HepG2 (cell line): ENCODE measurements around the gene PCGF2. TPM values are rescaled to one million over a fixed set of nuclear protein-coding genes. Genes with fewer than 3 reads are reported as not detected.

Experiments used
- AGO1 ChIP-seq: fragments of 200-400 bp; formaldehyde crosslinking; IDR thresholded peaks from 2 replicates; pipeline ENCODE4 v1.6.1; 2017; ENCODE audit warnings: mild to moderate bottlenecking, low read depth, low read length, moderate library complexity; ENCODE audit not compliant: poor library complexity, severe bottlenecking
- CHD2 ChIP-seq: IDR thresholded peaks from 2 replicates; pipeline ENCODE4 v1.6.1; 2011; ENCODE audit warnings: low read depth, low read length, improper control_type of control experiment
- CREB3 ChIP-seq: sonication (generic); formaldehyde crosslinking; IDR thresholded peaks from 2 replicates; pipeline ENCODE4 v1.5.0; 2020; ENCODE audit warnings: missing genetic modification reagents
- CREM ChIP-seq, 2 experiments: sonication (generic) in 1 of 2; formaldehyde crosslinking in 1 of 2; IDR thresholded peaks; 2 replicates each; pipeline versions ENCODE4 v1.4.0 to v1.6.1; 2016 to 2020; ENCODE audit warnings: antibody characterized with exemption in 1 of 2, mild to moderate bottlenecking in 1 of 2, missing genetic modification reagents in 1 of 2
- DZIP1 ChIP-seq: sonication (generic); formaldehyde crosslinking; IDR thresholded peaks from 2 replicates; pipeline ENCODE4 v1.5.0; 2020; ENCODE audit warnings: mild to moderate bottlenecking, missing genetic modification reagents
- E2F5 ChIP-seq: sonication (generic); formaldehyde crosslinking; conservative IDR thresholded peaks from 2 replicates; pipeline ENCODE4 v1.4.0; 2020; ENCODE audit warnings: missing genetic modification reagents
- NRL ChIP-seq: sonication (generic); formaldehyde crosslinking; IDR thresholded peaks from 2 replicates; pipeline ENCODE4 v1.5.0; 2020; ENCODE audit warnings: missing genetic modification reagents, mild to moderate bottlenecking, moderate library complexity, borderline replicate concordance
- REPIN1 ChIP-seq: sonication (generic); formaldehyde crosslinking; IDR thresholded peaks from 2 replicates; pipeline ENCODE4 v1.8.0; 2022; ENCODE audit warnings: missing genetic modification reagents, low read depth, mild to moderate bottlenecking, borderline replicate concordance
- SAP130 ChIP-seq: IDR thresholded peaks from 2 replicates; pipeline ENCODE4 v1.6.1; 2016; ENCODE audit warnings: low read depth
- SNAI1 ChIP-seq: sonication (generic); formaldehyde crosslinking; IDR thresholded peaks from 2 replicates; pipeline ENCODE4 v1.5.0; 2020; ENCODE audit warnings: mild to moderate bottlenecking, missing genetic modification reagents, borderline replicate concordance
- SOX5 ChIP-seq: IDR thresholded peaks from 2 replicates; pipeline ENCODE4 v1.6.1; 2016; ENCODE audit warnings: borderline replicate concordance
- TBX2 ChIP-seq: sonication (generic); formaldehyde crosslinking; IDR thresholded peaks from 2 replicates; pipeline ENCODE4 v1.5.0; 2020; ENCODE audit warnings: missing genetic modification reagents, mild to moderate bottlenecking, borderline replicate concordance
- TEF ChIP-seq: sonication (generic); formaldehyde crosslinking; IDR thresholded peaks from 2 replicates; pipeline ENCODE4 v1.5.0; 2020; ENCODE audit warnings: missing genetic modification reagents
- THAP9 ChIP-seq: sonication (generic); formaldehyde crosslinking; IDR thresholded peaks from 2 replicates; pipeline ENCODE4; 2020; ENCODE audit warnings: missing genetic modification reagents, mild to moderate bottlenecking, borderline replicate concordance
- ZFP1 ChIP-seq: IDR thresholded peaks from 2 replicates; pipeline ENCODE4 v1.6.1; 2016
- ZNF24 ChIP-seq: fragments of 450-650 bp; IDR thresholded peaks from 2 replicates; pipeline ENCODE4 v1.6.1; 2017; ENCODE audit warnings: antibody characterized with exemption, mild to moderate bottlenecking
- ZNF574 ChIP-seq: sonication (generic); formaldehyde crosslinking; IDR thresholded peaks from 2 replicates; pipeline ENCODE4 v1.4.0; 2020; ENCODE audit warnings: missing genetic modification reagents
- polyA plus RNA-seq, 8 experiments: library from polyadenylated mRNA; depleted of rRNA in 3 of 8; stranded (reverse) in 7 of 8; unstranded in 1 of 8; fragments of >200 nt; fragmentation: Illumina TruSeq in 4 of 8; extraction: Trizol in 4 of 8; gene quantifications; 2 replicates each; pipeline versions ENCODE4 v1.2.1 to v1.2.3, GENCODE V29; 2011 to 2016; ENCODE audit warnings: low read depth in 4 of 8, missing spikeins in 1 of 8, mixed read lengths in 1 of 8; ENCODE audit not compliant: insufficient read depth in 1 of 8
- total RNA-seq, 5 experiments: library from RNA; depleted of rRNA; stranded (reverse); fragments of >200 nt; fragmentation: Illumina TruSeq; extraction: Trizol; gene quantifications; 2 replicates each; pipeline ENCODE4 v1.2.3, GENCODE V29; 2016; ENCODE audit warnings: low read depth in 1 of 5

PCGF2 gene
- total and polyA plus RNA-seq, 2 of the 13 experiments (the other 11 are each of a cell fraction or from before 2014, with no cell fraction given): 11.6 to 29.4 TPM

GRCh38 chr17:38735161-38735997 lies 12.8 kb downstream of the PCGF2 start (continued):
- TF ChIP-seq THAP9 (CRISPR knock-in tag) (no peak), SNAI1 (CRISPR knock-in tag) (no peak), CREM (IDR thresholded peaks at IDR 0.05) (no peak), CREM (CRISPR knock-in tag; IDR thresholded peaks at IDR 0.05) (no peak), AGO1 (peak; percentile 97), E2F5 (no peak), NRL (CRISPR knock-in tag) (peak; percentile 85), CHD2 (0 out of 2 replicates have a peak, but pooled peaks have one; percentile 33), REPIN1 (peak; percentile 19; the same call in 1 of the 2 replicates), TEF (CRISPR knock-in tag) (no peak), ZFP1 (no peak), TBX2 (CRISPR knock-in tag) (no peak), ZNF574 (CRISPR knock-in tag) (peak; percentile 15; the same call in 1 of the 2 replicates), ZNF24 (no peak), DZIP1 (CRISPR knock-in tag) (peak; percentile 52; the same call in 1 of the 2 replicates), CREB3 (CRISPR knock-in tag) (no peak), SAP130 (CRISPR knock-in tag) (0 out of 2 replicates have a peak, but pooled peaks have one; percentile 30), SOX5 (CRISPR knock-in tag) (no peak)
